B cell (primary cell): ENCODE results near the gene TRAP1. TPM values are rescaled to one million over a fixed set of nuclear protein-coding genes. Genes with fewer than 3 reads are reported as not detected.

Experiments used
- ATAC-seq: fragments of 200-7000 bp; cut with Tn5 transposase; one replicate; pipeline ENCODE4 v1.10.0; 2021; ENCODE audit warnings: low read depth, mild to moderate bottlenecking, moderate number of reproducible peaks, moderate library complexity
- CTCF ChIA-PET: fragments of 350-600 bp; sonication (Branson Sonifier 250); formaldehyde crosslinking; loops from one replicate; lab custom pipeline; 2021; ENCODE audit warnings: antibody characterized with exemption, inconsistent platforms; lab: Charles Lee
- POLR2A ChIA-PET: fragments of 350-600 bp; sonication (Branson Sonifier 250); formaldehyde crosslinking; loops from one replicate; lab custom pipeline; 2021; ENCODE audit warnings: antibody characterized with exemption; lab: Charles Lee
- DNase-seq: peaks from one replicate; pipeline ENCODE4 v3.0.0; 2013
- H2AFZ ChIP-seq: 2 replicates; pipeline ENCODE4 v1.6.1; 2012; ENCODE audit warnings: mild to moderate bottlenecking, low read depth, low read length; ENCODE audit not compliant: insufficient read depth, poor library complexity, severe bottlenecking
- H3K27ac ChIP-seq, 2 donors: 1 replicate in 1 of 2; 2 replicates in 1 of 2; pipeline ENCODE4 v1.5.1; 2012 to 2013; ENCODE audit warnings: low read length in 2 of 2, mild to moderate bottlenecking in 2 of 2, moderate library complexity in 1 of 2
- H3K27me3 ChIP-seq, 4 experiments: fragments of 200-600 bp in 1 of 4; sonication (generic) in 1 of 4; replicated peaks in 1 of 4; 1 replicate in 2 of 4; 2 replicates in 2 of 4; pipeline versions ENCODE4 v1.6.1 to v1.7.0; 2013 to 2016; ENCODE audit warnings: low read length in 3 of 4, mild to moderate bottlenecking in 2 of 4, mixed read lengths in 1 of 4, moderate library complexity in 1 of 4; ENCODE audit not compliant: insufficient read depth in 4 of 4, control insufficient read depth in 3 of 4; ENCODE audit errors: control extremely low read depth in 1 of 4
- H3K36me3 ChIP-seq, 2 experiments: replicated peaks in 1 of 2; 1 replicate in 1 of 2; 2 replicates in 1 of 2; pipeline versions ENCODE4 v1.6.1 to v1.7.1; 2013; ENCODE audit warnings: low read length in 1 of 2; ENCODE audit not compliant: insufficient read depth in 2 of 2, control insufficient read depth in 1 of 2; ENCODE audit errors: control extremely low read depth in 1 of 2, extremely low read depth in 1 of 2
- H3K4me1 ChIP-seq, 2 donors: fragments of 200-600 bp in 1 of 2; sonication (generic) in 1 of 2; 1 replicate in 1 of 2; 2 replicates in 1 of 2; pipeline versions ENCODE4 v1.5.1 to v1.6.1; 2013 to 2017; ENCODE audit warnings: low read length in 2 of 2; ENCODE audit not compliant: control insufficient read depth in 2 of 2, insufficient read depth in 2 of 2
- H3K4me2 ChIP-seq: replicated peaks from 2 replicates; pipeline ENCODE3; 2012; ENCODE audit warnings: mild to moderate bottlenecking, low read depth, low read length; ENCODE audit not compliant: poor library complexity, severe bottlenecking
- H3K4me3 ChIP-seq, 5 experiments: fragments of 200-600 bp in 1 of 5; sonication (generic) in 1 of 5; 1 replicate in 3 of 5; 2 replicates in 2 of 5; pipeline versions ENCODE4 v1.5.1 to v1.7.0; 2011 to 2016; ENCODE audit warnings: low read length in 4 of 5, mild to moderate bottlenecking in 4 of 5, low read depth in 2 of 5, control low read depth in 1 of 5, moderate library complexity in 1 of 5; ENCODE audit not compliant: insufficient read depth in 1 of 5; ENCODE audit errors: control extremely low read depth in 1 of 5, extremely low read depth in 1 of 5
- H3K79me2 ChIP-seq: fragments of 200-600 bp; sonication (generic); one replicate; pipeline ENCODE4 v1.6.0; 2016; ENCODE audit warnings: low read length; ENCODE audit not compliant: control insufficient read depth, insufficient read depth
- H3K9ac ChIP-seq: fragments of 200-600 bp; sonication (generic); 2 replicates; pipeline ENCODE4 v1.6.1; 2017; ENCODE audit warnings: mild to moderate bottlenecking, low read length, moderate library complexity
- H3K9me3 ChIP-seq, 3 donors: one replicate each; pipeline versions ENCODE4 v1.6.1 to v1.7.1; 2013; ENCODE audit warnings: low read length in 2 of 3; ENCODE audit not compliant: control insufficient read depth in 2 of 3, insufficient read depth in 1 of 3; ENCODE audit errors: control extremely low read depth in 1 of 3
- H4K20me1 ChIP-seq: 2 replicates; pipeline ENCODE4 v1.6.0; 2012; ENCODE audit warnings: mild to moderate bottlenecking, low read length; ENCODE audit not compliant: insufficient read depth, control insufficient read depth, poor library complexity, severe bottlenecking
- H3K27ac Mint-ChIP-seq: one replicate; pipeline ENCODE4 v1.8.0; 2021; ENCODE audit warnings: mixed read lengths
- H3K27me3 Mint-ChIP-seq: one replicate; pipeline ENCODE4 v1.8.0; 2021; ENCODE audit warnings: mixed read lengths
- H3K4me1 Mint-ChIP-seq: one replicate; pipeline ENCODE4 v1.8.0; 2021; ENCODE audit warnings: mixed read lengths
- H3K4me3 Mint-ChIP-seq: one replicate; pipeline ENCODE4 v1.8.0; 2021; ENCODE audit warnings: mixed read lengths
- H3K9me3 Mint-ChIP-seq: one replicate; pipeline ENCODE4 v1.8.0; 2022; ENCODE audit warnings: mixed read lengths; ENCODE audit not compliant: insufficient read depth
- CTCF ChIP-seq: fragments of 200-600 bp; IDR thresholded peaks from one replicate; pipeline ENCODE4 v1.8.0; 2022; ENCODE audit warnings: antibody characterized with exemption, mild to moderate bottlenecking
- EZH2 ChIP-seq: IDR thresholded peaks from 2 replicates; pipeline ENCODE4 v1.6.1; 2012; ENCODE audit warnings: borderline replicate concordance, low read depth, mild to moderate bottlenecking, moderate library complexity, low read length; ENCODE audit not compliant: insufficient read depth, poor library complexity, severe bottlenecking
- WGBS: methylation state at CpG from one replicate; pipeline ENCODE4 v1.1.5; 2013; ENCODE audit warnings: missing lambda C conversion rate; ENCODE audit not compliant: insufficient coverage; 5-methylcytosine and 5-hydroxymethylcytosine counted together
- intact Hi-C: fragments of 100-400 bp; cut with micrococcal nuclease; formaldehyde crosslinking; loops from one replicate; pipeline ENCODE4 v1.10.0; 2022
- polyA plus RNA-seq: library from polyadenylated mRNA; depleted of rRNA; stranded (reverse); fragments of >200 nt; gene quantifications from 2 replicates; pipeline ENCODE4 v1.2.3, GENCODE V29; 2012
- total RNA-seq, 2 donors: library from RNA; stranded (reverse); fragments of 120-200 nt in 1 of 2; gene quantifications; 1 replicate in 1 of 2; 2 replicates in 1 of 2; pipeline versions ENCODE4 v1.2.3 to v1.2.4, GENCODE V29; 2013 to 2022

Gene TRAP1
- total and polyA plus RNA-seq, 2 donors (not counting 1 experiment from before 2014, with no cell fraction given): 51.1 to 88.4 TPM

DNA sequence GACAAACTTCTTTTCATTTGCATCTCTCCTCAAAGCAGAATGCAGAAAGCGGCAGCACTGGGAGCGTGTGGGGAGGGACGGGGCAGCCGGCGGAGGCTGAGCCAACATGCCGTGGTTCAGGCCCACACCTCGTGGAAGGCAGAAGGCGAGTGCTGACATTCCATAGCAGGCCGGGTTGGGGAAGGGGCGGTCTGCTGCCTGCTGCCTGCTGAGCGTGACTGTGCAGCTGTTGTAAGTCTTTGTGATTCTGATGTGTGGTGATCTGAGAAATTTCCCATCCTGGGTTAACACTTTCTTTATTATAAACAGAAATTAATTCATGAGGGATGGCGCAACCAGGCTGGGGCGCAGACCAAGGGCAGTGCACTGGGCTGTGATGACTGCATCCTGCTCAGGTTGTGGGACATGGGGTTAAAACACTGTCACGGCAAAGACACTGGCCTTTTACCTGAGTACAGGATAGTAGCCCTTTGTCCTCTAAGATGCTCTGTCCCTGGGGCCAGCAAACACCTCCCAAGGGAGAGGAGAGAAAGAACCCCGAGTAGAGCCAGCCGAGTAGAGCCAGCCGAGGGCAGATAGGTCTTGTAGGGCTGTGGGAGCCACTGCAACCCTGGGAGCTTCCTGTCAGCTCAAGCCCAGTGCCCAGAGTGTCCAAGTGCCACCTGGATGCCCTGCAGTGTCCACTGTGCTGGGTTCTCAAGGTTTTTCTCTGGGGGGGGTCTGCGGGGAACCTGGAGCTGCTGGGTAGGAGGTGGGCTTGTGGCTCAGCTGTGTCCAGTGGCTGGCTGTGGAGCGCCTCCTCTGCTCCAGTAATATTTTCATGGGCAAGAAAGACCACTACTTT is 71.6 kb downstream of the TRAP1 start:
- ChIA-PET POLR2A (no interaction called here), CTCF (no interaction called here)
- H3K27ac ChIP-seq: no peak overlapping the region
- Mint-ChIP-seq H3K9me3 (no peaks in the 10 kb centered on the region), H3K4me1 (no peaks in the 10 kb centered on the region), H3K4me3 (no peak overlapping the region), H3K27me3 (no peaks in the 10 kb centered on the region), H3K27ac (no peak overlapping the region)
- peaks cover 11% of the 10 kb centered on the region for H3K79me2 ChIP-seq
- WGBS: 95% methylated on average over 16 of the region's 19 CpGs
- no peaks in the 10 kb centered on the region for H3K9me3 ChIP-seq
- no peaks in the 10 kb centered on the region for H3K27me3 ChIP-seq
- TF ChIP-seq CTCF (no peak), EZH2 (no peak)
- H2AFZ ChIP-seq: no peak overlapping the region
- no peak overlapping the region for H3K9ac ChIP-seq
- H3K36me3 ChIP-seq: peaks cover 0 to 31% of the 10 kb centered on the region in 2 experiments
- H3K4me3 ChIP-seq: no peak overlapping the region
- no peak for ATAC-seq
- intact Hi-C loops: no loop called here
- no peaks in the 10 kb centered on the region for H4K20me1 ChIP-seq
- no peak for DNase-seq
- H3K4me1 ChIP-seq: peaks cover 0 to 14% of the 10 kb centered on the region in 2 donors
- no peak overlapping the region for H3K4me2 ChIP-seq

- POLR2A ChIA-PET: no interaction called here
- Histone ChIP-seq H3K4me3 (no peak overlapping the region), H3K79me2 (peaks cover 17% of the 10 kb centered on the region), H3K9ac (no peak overlapping the region), H3K27me3 (no peaks in the 10 kb centered on the region), H3K36me3 (peaks cover 0 to 37% of the 10 kb centered on the region in 2 experiments), H2AFZ (no peak overlapping the region), H3K27ac (no peak overlapping the region), H3K4me2 (no peak overlapping the region), H4K20me1 (no peaks in the 10 kb centered on the region), H3K9me3 (no peaks in the 10 kb centered on the region), H3K4me1 (peaks cover 0 to 14% of the 10 kb centered on the region in 2 donors)
- intact Hi-C loops: no loop called here
- CTCF ChIA-PET: no interaction called here
- WGBS: 86% methylated on average over 5 of the region's 6 CpGs
- Mint-ChIP-seq H3K4me3 (no peak overlapping the region), H3K27ac (no peak overlapping the region), H3K27me3 (no peaks in the 10 kb centered on the region), H3K9me3 (no peaks in the 10 kb centered on the region), H3K4me1 (no peaks in the 10 kb centered on the region)
- ATAC-seq (no peak), DNase-seq (no peak)
- no peak for TF ChIP-seq CTCF
These were observed 72.2 kb downstream of the TRAP1 start for GRCh38 chr16:3645108-3645503.
